H1 (cell line): Measurements from ENCODE around the gene SLFN12L.

ENCODE experiments used
- ATF3 ChIP-seq: IDR thresholded peaks from 2 replicates; pipeline ENCODE4 v1.6.1; 2011; ENCODE audit warnings: low read depth, mild to moderate bottlenecking, low read length; ENCODE audit not compliant: insufficient read depth
- CEBPB ChIP-seq: IDR thresholded peaks from 2 replicates; pipeline ENCODE4 v1.6.1; 2012; ENCODE audit warnings: low read depth, low read length
- EZH2 ChIP-seq: fragments of 200-600 bp; sonication (generic); IDR thresholded peaks from 2 replicates; pipeline ENCODE4 v1.7.1; 2012; ENCODE audit warnings: low read depth, mild to moderate bottlenecking, moderate library complexity, low read length, inconsistent platforms; ENCODE audit not compliant: severe bottlenecking
- HDAC6 ChIP-seq: IDR thresholded peaks from one replicate; pipeline ENCODE4 v1.7.1; 2012; ENCODE audit warnings: low read depth, mild to moderate bottlenecking, inconsistent platforms, low read length, moderate library complexity
- RAD21 ChIP-seq, 2 experiments: IDR thresholded peaks in 1 of 2; conservative IDR thresholded peaks in 1 of 2; 2 replicates each; pipeline ENCODE4 v1.6.1; 2011; ENCODE audit warnings: low read depth in 2 of 2, low read length in 2 of 2, improper control_type of control experiment in 1 of 2, inconsistent platforms in 1 of 2, mild to moderate bottlenecking in 1 of 2, moderate library complexity in 1 of 2
- RFX5 ChIP-seq: IDR thresholded peaks from 2 replicates; pipeline ENCODE4 v1.6.1; 2011; ENCODE audit warnings: low read depth, low read length, improper control_type of control experiment, borderline replicate concordance
- SUZ12 ChIP-seq: fragments of 200-600 bp; sonication (generic); IDR thresholded peaks from 2 replicates; pipeline ENCODE4 v1.6.1; 2012; ENCODE audit warnings: mild to moderate bottlenecking, inconsistent platforms, low read length, moderate library complexity, mixed read lengths
- ZNF274 ChIP-seq: IDR thresholded peaks from 2 replicates; pipeline ENCODE4 v1.7.0; 2012; ENCODE audit warnings: low read length, borderline replicate concordance; ENCODE audit errors: extremely low read depth

GRCh38 chr17:35423761-35424160 is 113.7 kb downstream of the SLFN12L start:
- TF ChIP-seq HDAC6 (no peak), RFX5 (no peak), CEBPB (no peak), SUZ12 (no peak), ZNF274 (no peak), RAD21 (IDR thresholded peaks at IDR 0.05 in 1 of 2, conservative IDR thresholded peaks at IDR 0.05 in 1 of 2; ENCODE audit: low read depth in 2 of 2, low read length in 2 of 2) (no peak), ATF3 (no peak), EZH2 (no peak)
